Prostate gland (tissue), 2 donors: ENCODE data around the gene RASGRP4. TPM values are rescaled to one million over a fixed set of nuclear protein-coding genes. Genes with fewer than 3 reads are reported as not detected.
"Not testable (repeated sequence)": the region's sequence is repeated elsewhere in the genome, so short reads cannot be mapped to it uniquely, and the experiment has no call there.

Source experiments
- DNase-seq: peaks from one replicate; pipeline ENCODE4 v3.0.0-alpha.2; 2019; ENCODE audit warnings: low spot score
- H3K27ac ChIP-seq, 2 donors: fragments of 200-600 bp; sonication (generic); 2 replicates each; pipeline ENCODE4 v1.5.1; 2017 to 2019
- H3K27me3 ChIP-seq: fragments of 200-600 bp; sonication (generic); replicated peaks from 2 replicates; pipeline ENCODE4 v1.5.1; 2019; ENCODE audit not compliant: insufficient read depth
- H3K36me3 ChIP-seq, 2 donors: fragments of 200-600 bp; sonication (generic); 1 replicate in 1 of 2; 2 replicates in 1 of 2; pipeline versions ENCODE4 v1.5.1 to v1.8.1; 2017 to 2019
- H3K4me1 ChIP-seq: fragments of 200-600 bp; sonication (generic); replicated peaks from 2 replicates; pipeline ENCODE4 v1.5.1; 2019
- H3K4me3 ChIP-seq, 2 donors: fragments of 200-600 bp; sonication (generic); 2 replicates each; pipeline ENCODE4 v1.5.1; 2017 to 2019
- H3K9me3 ChIP-seq: fragments of 200-600 bp; sonication (generic); 2 replicates; pipeline ENCODE4 v1.5.1; 2017
- POLR2A ChIP-seq: fragments of 450-650 bp; IDR thresholded peaks from one replicate; pipeline ENCODE4 v1.6.1; 2016; ENCODE audit warnings: antibody characterized with exemption, mild to moderate bottlenecking
- POLR2AphosphoS5 ChIP-seq: sonication (generic); formaldehyde crosslinking; IDR thresholded peaks from one replicate; pipeline ENCODE4 v1.6.1; 2017; ENCODE audit warnings: antibody characterized with exemption
- WGBS: methylation state at CpG from one replicate; pipeline ENCODE4 v1.1.5; 2018; 5-methylcytosine and 5-hydroxymethylcytosine counted together
- intact Hi-C: fragments of 100-400 bp; cut with DNase I; formaldehyde crosslinking; loops from one replicate; pipeline ENCODE4 v1.14.2; 2022
- total RNA-seq, 2 donors: library from RNA; depleted of rRNA; stranded (reverse); fragments of >200 nt; gene quantifications; one replicate each; pipeline ENCODE4 v1.1.0, GENCODE V29; 2016
- TF ChIP-seq, protein P1 (sequence below), 4 experiments: fragments of 200-600 bp in 2 of 4; fragments of 450-650 bp in 2 of 4; sonication (generic) in 2 of 4; IDR thresholded peaks; 1 replicate in 3 of 4; 2 replicates in 1 of 4; pipeline ENCODE4 v1.5.1; 2016 to 2019; ENCODE audit warnings: antibody characterized with exemption in 4 of 4, mild to moderate bottlenecking in 2 of 4, moderate library complexity in 2 of 4

Gene RASGRP4
- 1 to 10 TPM; 1.4 to 1.6 TPM for total RNA-seq

GRCh38 chr19:38425810-38426466, at the start of gene RASGRP4:
Gene RASGRP4, minus strand, starts transcription at chr19:38426219. Its CDS starts 128 bp downstream, at chr19:38426091.
- Histone ChIP-seq H3K36me3 (no peaks in the 10 kb centered on the region), H3K27ac (no peak within 1 kb of the TSS), H3K4me1 (no peaks in the 10 kb centered on the region), H3K27me3 (no peaks in the 10 kb centered on the region), H3K9me3 (no peaks in the 10 kb centered on the region), H3K4me3 (no peak within 1 kb of the TSS)
- TF ChIP-seq, protein P1, sequence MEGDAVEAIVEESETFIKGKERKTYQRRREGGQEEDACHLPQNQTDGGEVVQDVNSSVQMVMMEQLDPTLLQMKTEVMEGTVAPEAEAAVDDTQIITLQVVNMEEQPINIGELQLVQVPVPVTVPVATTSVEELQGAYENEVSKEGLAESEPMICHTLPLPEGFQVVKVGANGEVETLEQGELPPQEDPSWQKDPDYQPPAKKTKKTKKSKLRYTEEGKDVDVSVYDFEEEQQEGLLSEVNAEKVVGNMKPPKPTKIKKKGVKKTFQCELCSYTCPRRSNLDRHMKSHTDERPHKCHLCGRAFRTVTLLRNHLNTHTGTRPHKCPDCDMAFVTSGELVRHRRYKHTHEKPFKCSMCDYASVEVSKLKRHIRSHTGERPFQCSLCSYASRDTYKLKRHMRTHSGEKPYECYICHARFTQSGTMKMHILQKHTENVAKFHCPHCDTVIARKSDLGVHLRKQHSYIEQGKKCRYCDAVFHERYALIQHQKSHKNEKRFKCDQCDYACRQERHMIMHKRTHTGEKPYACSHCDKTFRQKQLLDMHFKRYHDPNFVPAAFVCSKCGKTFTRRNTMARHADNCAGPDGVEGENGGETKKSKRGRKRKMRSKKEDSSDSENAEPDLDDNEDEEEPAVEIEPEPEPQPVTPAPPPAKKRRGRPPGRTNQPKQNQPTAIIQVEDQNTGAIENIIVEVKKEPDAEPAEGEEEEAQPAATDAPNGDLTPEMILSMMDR (IDR thresholded peaks at IDR 0.05), result no peak
- TF ChIP-seq POLR2AphosphoS5 (no peak), POLR2A (no peak)
- DNase-seq, result no peak
- intact Hi-C loops, result no loop called here
- 17% methylated on average over 20 of the region's 20 CpGs for WGBS

GRCh38 chr19:38475176-38475575, 49.2 kb upstream of the RASGRP4 start:
- WGBS, result 91% methylated on average over 13 of the region's 13 CpGs
- Histone ChIP-seq H3K9me3 (no peaks in the 10 kb centered on the region), H3K4me1 (no peaks in the 10 kb centered on the region), H3K4me3 (no peak overlapping the region), H3K27me3 (no peaks in the 10 kb centered on the region), H3K27ac (no peak overlapping the region), H3K36me3 (no peaks in the 10 kb centered on the region)
- no peak for DNase-seq
- intact Hi-C loops, result no loop called here
- TF ChIP-seq, protein P1 (IDR thresholded peaks at IDR 0.05), result no peak
- TF ChIP-seq POLR2A, result no peak
- no peak for TF ChIP-seq POLR2AphosphoS5

DNA sequence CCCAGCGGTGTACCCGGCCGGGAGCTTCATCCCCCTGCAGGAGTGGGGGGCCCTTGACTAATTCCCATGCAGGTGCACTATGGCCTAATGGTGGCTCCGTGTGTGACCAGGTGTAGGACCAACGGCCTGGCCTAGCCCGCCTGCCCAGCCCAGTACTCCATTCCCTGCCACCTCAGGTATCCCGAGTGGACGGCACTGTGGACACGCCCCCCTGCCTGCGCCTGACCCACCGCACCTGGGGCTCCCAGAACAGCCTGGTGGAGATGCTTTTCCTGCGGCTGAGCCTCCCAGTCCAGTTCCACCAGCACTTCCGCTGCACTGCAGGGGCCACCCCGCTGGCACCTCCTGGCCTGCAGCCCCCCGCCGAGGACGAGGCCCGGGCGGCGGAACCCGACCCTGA, 47.2 kb upstream of the RASGRP4 start:
- H3K36me3 ChIP-seq, result no peaks in the 10 kb centered on the region
- WGBS, result 86% methylated on average over 21 of the region's 21 CpGs
- intact Hi-C loops, result no loop called here
- DNase-seq, result no peak
- H3K9me3 ChIP-seq, result no peaks in the 10 kb centered on the region
- H3K27me3 ChIP-seq, result no peaks in the 10 kb centered on the region
- no peak overlapping the region for H3K4me3 ChIP-seq
- no peaks in the 10 kb centered on the region for H3K4me1 ChIP-seq
- TF ChIP-seq POLR2A (no peak), POLR2AphosphoS5 (no peak)
- TF ChIP-seq, protein P1 (IDR thresholded peaks at IDR 0.05), result no peak
- H3K27ac ChIP-seq, result no peak overlapping the region

DNA sequence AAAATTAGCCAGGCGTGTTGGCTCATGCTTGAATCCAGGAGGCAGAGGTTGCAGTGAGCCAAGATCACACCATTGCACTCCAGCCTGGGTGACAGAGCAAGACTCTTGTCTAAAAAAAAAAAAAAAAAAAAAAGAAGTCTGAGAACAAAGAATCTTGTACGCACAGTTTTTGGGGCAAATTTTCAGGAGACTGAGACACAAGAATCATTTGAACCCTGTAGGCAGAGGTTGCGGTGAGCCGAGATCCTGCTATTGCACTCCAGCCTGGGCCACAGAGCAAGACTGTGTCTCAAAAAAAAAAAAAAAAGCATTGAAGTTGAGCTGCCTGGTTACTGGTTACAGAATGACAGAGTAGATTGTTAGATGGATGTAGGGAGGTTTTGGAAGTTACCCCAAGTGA, 46.7 kb upstream of the RASGRP4 start:
- intact Hi-C loops, H3K27ac ChIP-seq, H3K36me3 ChIP-seq, H3K9me3 ChIP-seq, DNase-seq, H3K4me3 ChIP-seq, H3K27me3 ChIP-seq, H3K4me1 ChIP-seq: not testable (repeated sequence)
- 49% methylated on average over 4 of the region's 4 CpGs for WGBS

- no peak for DNase-seq
- Histone ChIP-seq H3K4me3 (no peak overlapping the region), H3K9me3 (no peaks in the 10 kb centered on the region), H3K27me3 (no peaks in the 10 kb centered on the region), H3K27ac (no peak overlapping the region), H3K4me1 (no peaks in the 10 kb centered on the region), H3K36me3 (no peaks in the 10 kb centered on the region)
- WGBS, result 81% methylated on average over 12 of the region's 12 CpGs
- TF ChIP-seq POLR2A, result no peak
- intact Hi-C loops, result no loop called here
Measured at GRCh38 chr19:38470788-38471480, 44.9 kb upstream of the RASGRP4 start.

DNA sequence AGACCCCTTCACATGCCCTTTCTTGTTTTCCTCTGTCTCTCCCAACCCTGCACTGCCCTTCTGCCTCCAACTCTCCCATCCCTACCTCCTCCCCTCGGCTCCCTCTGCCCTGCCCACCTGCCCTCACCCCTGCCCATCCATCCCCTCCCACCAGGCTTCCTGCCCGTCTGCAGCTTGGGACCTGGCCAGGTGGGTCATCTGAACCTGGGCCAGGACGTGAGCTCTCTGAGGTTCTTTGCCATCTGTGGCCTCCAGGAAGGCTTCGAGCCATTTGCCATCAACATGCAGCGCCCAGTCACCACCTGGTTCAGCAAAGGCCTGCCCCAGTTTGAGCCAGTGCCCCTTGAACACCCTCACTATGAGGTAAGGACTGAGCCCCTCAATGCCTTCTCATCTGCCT, 43.1 kb upstream of the RASGRP4 start:
- intact Hi-C loops, result no loop called here
- no peak for DNase-seq
- H3K27ac ChIP-seq, result no peak overlapping the region
- no peaks in the 10 kb centered on the region for H3K4me1 ChIP-seq
- H3K36me3 ChIP-seq, result no peaks in the 10 kb centered on the region
- no peak overlapping the region for H3K4me3 ChIP-seq
- TF ChIP-seq, protein P1 (IDR thresholded peaks at IDR 0.05), result no peak
- TF ChIP-seq POLR2A (no peak), POLR2AphosphoS5 (no peak)
- no peaks in the 10 kb centered on the region for H3K9me3 ChIP-seq
- 60% methylated on average over 5 of the region's 5 CpGs for WGBS
- no peaks in the 10 kb centered on the region for H3K27me3 ChIP-seq
